ENCODE measurements around the gene ADAMTSL5.

- TF ChIP-seq CTCF (IDR thresholded peaks at IDR 0.05) (no peak), EP300 (IDR thresholded peaks at IDR 0.05) (no peak), POLR2AphosphoS5 (IDR thresholded peaks at IDR 0.05) (no peak), POLR2A (IDR thresholded peaks at IDR 0.05) (no peak)
These were observed 22.2 kb upstream of the ADAMTSL5 start for GRCh38 chr19:1534972-1535371.

Data from suprapubic skin (tissue), 4 donors.